Middle frontal gyrus (tissue), 1 donor: ENCODE results near the gene USP44.

Source experiments
- DNase-seq: peaks from one replicate; pipeline ENCODE4 v3.0.0-alpha.2; 2015; ENCODE audit warnings: low spot score; ENCODE audit errors: extremely low spot score

Gene USP44

DNA sequence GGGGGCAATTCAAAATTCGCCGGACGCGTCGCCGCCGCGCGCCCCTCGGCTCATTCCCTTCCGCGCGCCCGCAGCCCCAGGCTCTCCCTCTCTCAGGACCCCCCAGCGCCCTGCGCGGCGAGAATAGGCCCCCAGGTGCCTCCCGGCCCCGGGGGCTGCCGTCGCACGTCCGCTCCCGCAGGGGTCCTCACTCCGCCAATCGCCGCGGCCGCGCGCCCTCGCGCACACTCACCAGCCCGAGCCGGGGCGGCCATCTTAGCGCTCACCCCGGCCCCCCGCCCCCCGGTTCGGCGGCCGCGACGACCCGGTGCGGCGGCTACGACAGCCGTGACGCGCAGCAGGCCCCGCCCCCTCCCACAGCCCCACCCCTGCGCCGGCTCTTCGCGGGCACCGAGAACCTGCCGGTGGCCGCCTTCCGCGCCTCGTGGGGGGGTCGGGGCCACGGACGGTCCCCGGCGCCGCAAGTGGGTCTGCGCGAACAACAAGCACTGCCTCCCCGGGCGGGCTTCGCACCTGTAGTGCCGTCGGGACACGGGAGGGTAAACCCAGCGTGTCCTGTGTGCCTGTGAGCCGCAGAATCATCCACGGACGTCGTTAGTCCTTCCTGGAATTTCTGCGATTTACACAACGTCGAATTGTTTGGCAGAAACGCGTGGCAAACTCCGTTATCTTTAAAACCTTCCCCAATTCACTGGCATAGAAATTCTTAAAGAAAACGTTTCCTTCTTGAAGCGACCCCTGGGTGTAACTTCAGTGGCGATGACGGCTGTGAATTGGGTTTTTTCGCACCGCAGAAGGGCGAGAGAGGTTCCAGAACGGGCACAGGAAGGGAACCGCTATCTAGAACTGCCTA lies 2.5 kb downstream of the USP44 start:
- DNase-seq, result no peak

DNA sequence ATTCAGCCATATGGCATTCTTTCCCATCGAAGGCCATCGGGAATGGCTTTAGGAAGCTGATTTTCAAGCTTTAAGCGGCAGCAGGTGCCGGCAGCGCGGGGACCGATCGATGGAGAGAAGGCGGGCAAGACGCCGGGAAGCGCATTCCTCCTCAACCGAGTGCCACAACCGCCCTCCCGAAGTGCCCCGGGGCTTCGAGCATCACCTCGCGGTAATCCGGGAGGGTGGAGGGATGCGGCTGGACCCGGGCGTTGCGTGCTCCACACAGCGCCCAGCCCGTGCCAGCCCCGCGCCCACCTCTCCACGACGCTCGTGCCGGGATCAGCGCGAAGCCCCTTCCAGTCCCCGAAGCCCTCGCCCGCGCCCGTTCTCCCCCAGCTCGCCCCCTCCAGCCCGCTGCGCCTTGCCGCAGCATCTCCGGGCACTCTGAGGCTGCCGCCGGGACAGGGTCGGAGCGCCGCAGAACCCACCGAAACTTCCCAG lies 3.2 kb downstream of the USP44 start:
- no peak for DNase-seq

DNA sequence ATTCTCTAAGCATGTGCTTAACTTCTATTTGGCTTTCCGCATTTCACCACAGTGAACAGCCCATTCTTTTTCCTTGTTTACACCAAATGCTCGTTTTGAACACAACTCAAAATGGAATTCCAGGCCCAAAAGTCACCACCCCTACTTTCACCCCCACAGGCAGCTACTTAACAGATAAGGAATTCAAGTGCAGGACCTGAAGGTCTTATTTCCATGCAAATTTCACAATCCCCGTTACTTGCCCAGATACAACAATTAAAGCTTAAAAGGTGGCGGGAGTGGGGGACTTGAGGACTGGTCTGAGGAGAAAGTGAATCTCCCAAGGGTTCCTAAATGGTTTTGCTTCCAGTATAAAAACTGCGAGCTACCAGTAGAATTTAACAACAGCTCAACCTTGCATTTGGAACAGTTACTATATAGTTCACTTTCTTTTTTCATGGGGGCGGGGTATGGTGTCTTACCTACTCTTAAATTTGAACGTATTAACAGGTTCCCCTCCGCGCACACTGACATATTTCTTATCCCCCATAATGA lies 3.7 kb downstream of the USP44 start:
- DNase-seq, result no peak

DNA sequence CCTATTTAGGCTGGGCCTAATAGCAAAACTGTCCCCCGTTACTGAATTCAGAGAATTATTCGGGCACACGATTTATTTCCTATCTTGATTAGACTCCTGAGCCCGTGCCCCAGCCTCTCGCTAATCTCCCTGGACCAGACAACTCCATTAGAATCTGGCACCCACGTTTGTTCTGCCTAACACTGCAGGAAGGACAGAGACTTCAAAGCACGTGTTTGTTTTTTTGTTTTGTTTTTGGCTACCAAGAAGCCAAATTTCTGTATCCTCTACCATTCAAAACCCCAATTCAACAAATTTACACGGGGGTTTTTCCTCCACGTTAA lies 4.8 kb downstream of the USP44 start:
- no peak for DNase-seq

DNA sequence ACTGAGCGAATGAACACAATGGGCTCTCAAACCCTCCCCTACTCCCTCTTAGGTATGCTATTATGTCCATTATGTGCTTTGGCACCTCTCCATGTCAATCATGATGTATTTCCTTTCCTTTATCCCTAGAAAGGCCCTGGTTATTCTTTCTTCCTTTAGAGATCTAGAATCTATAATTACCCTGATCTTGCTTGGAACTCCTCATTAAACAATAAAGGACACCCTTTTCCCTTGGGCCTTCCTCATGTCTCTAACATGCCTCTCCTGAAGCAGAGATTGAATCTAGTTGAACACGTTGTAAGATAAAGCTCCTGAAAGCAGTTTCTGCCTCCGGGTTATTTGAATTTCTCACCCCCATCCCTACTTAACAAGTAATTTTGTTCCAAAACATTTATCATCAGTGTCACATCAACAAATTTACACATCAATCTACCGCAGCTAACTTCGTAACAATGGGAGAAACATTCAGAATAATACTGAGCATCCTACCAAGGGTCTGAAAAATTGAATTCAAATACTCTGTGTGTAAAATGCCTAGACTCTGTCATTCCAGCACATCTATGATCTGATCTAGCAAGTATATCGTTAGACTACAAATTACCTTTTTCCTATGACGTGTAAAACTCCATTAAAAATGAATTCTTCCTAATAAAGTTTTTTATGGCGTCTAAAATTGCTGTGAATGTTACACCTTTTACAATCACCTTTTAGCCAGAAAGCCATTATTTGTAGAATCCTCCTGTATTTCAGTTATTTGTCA lies 5.4 kb downstream of the USP44 start:
- no peak for DNase-seq

DNA sequence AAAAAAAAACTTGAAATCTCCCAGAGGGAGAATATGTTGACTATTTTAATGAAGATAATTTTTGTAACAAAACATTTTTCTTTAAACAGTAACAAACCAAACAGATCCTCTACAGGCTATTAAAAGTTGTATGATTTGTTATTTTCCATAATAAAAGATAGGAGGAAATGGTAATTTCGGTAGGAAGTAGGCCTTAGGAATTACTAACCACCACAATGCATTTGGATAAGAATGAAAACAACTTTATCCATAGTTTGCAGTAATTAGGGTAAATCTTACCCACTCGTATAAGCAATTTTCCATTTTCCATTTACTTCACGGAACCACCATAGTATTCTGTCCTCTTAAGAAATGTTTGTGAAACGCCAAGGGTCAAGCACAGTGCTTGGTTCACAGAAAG lies 6.0 kb downstream of the USP44 start:
- no peak for DNase-seq

DNA sequence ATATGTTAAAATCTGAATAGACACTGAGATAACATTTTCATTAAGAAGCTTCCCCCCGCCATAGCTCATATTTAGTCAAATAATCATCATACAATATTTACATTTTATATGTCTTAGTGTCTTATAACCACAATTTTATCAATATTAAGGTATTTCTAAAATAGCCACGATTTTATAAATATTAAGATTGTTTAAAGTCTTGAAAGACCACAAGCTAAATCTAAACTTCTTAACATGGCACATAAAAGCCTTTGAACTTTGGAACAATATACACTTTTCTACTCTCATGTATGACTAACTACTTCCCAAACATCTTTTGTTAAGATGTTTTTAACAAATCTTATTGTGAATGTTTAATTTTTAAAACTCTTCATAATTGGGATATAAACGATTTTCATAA lies 6.5 kb downstream of the USP44 start:
- DNase-seq, result no peak

DNA sequence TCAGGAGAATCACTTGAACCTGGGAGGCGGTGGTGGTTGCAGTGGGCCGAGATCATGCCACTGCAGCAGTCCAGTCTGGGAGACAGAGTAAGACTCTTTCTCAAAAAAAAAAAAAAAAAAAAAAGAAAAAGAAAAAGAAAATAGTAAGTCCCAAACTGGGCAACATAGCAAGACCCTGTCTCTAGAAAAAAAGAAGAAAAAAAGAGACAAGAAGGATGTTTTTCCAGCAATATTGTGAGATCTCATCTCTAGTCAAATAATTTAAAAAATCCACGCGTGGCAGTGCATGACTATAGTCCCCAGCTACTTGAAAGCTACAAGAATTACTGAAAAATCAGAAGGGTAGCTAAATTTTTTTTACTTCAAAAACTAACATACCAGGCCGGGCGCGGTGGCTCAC lies 8.0 kb downstream of the USP44 start:
- no peak for DNase-seq

DNA sequence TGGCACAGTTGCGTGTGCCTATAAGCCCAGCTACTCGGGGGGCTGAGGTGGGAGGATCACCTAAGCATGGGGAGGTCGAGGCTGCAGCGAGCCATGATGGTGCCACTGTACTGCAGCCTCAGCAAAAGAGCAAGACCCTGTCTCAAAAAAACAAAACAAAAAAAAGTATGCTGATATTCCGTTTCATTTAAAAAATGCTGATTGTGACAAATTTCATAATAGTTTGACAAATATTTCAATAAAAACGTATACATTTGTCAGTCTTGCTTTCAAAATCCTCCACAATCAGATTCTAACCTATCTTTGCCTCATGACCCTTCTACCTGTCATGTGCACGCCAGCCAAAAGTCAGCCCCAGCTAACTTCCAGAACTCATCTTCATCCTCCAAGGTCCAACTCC lies 9.8 kb downstream of the USP44 start:
- DNase-seq, result no peak

DNA sequence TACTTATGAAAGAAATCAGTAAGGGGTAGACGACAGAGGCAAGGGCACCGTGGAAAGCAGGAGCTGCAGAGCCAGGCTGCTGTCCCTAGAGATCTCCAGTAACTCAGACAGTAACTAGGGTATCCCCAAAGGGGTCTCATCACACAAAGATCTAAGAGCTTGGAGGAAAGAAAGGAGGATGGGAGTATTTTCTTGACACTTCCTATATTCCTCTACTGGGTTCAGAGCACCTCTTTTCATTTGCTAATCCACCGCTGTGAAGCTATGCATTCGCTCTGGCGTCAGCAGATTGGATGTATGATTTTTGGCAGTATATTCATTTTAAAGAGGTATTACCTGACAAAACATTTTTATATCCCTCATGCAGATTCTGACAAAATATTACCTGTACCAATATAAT lies 12.6 kb downstream of the USP44 start:
- DNase-seq, result no peak

DNA sequence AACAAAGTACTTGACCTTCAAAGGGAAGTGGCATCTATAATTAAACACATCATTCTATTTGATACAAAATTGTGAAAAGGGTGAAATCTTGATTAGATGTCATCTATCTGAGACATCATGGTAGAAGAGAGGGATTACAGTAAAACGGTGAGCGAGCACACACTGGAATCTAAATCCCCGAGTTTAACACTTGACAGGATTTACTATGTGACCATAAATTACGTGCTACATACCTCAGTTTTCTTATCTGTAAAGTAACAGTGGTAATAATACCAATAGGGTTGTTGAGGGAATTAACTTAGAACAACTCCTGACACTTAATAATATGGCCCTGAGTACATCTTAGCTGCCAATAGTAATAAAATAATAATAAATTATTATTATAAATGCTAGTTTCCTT lies 13.3 kb downstream of the USP44 start:
- DNase-seq, result no peak

DNA sequence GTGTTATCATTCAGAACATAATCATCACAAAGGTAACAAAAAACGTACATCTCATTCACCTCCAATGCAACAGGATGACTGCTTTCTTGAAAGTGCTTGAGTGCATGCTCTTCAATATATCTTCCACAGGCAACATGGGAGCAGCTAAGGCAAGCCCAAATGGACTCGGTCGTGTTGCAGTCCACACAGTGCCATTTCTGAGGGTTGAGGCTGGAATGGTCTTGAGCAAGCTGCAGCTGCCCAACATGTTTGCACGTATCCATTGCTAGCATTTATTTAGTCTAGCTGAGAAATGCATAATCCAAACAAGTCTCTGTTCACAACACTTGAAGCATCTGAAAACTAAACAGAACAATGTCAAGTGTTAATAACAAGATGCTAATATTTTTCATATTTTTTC lies 17.3 kb downstream of the USP44 start:
- no peak for DNase-seq

DNA sequence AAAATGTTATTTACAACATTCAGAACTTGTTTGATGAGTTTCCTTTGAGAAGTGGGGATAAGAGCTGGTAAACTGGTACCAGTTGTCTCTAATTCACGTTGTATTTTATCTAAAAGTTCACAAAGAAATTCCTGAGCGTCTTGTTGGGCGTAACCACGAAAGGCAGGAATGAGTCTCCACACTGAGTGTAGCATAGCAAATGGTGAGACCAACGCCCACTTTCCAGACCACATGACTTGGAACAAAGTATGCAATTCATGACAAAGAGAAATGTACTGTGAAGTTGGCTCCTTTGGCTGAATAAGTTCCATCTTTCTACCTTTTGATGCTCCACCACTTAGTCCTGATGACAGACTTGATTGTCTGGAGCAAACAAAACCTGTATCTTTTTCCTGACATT lies 18.4 kb downstream of the USP44 start:
- no peak for DNase-seq

DNA sequence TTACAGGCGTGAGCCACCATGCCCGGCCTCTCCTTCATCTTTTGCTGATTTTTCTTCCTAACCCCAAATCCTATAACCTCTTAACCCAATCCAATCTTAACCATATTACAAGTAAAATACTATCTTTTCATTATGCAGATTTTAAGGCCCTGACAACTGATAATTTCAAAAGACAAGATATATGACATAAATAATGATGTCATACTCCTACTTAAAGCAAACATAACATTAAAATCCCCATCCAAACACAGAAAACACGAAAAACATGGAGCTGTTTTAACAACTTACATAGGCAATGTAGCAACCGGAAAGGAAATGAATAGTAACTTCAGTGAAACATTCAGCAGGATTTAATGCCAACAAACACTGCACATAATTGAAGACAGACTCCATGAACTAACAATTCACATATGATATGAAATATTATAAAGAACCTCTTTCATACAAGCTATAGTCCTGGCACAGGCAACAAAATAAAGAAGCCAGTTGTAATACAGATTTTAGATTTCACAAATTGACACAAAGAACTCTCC lies 21.5 kb downstream of the USP44 start:
- DNase-seq, result no peak

DNA sequence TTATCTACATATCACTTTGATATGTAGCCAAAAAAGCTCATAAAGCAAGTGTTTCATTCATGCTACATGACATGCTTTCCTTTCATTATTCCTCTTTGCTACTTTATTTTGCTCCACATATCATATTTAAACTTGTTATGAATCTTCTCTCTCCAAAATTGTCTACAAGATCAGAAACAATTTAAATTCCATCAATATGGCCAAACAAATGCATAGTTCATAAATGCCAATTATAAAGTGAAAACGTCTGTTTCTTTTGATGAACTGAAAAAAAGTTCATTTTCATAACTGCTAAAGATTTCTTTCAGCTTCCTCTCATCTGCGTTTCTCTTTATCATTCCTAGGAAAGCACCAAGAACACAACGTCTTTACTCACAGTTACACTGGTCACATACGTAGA lies 22.8 kb downstream of the USP44 start:
- DNase-seq, result no peak

DNA sequence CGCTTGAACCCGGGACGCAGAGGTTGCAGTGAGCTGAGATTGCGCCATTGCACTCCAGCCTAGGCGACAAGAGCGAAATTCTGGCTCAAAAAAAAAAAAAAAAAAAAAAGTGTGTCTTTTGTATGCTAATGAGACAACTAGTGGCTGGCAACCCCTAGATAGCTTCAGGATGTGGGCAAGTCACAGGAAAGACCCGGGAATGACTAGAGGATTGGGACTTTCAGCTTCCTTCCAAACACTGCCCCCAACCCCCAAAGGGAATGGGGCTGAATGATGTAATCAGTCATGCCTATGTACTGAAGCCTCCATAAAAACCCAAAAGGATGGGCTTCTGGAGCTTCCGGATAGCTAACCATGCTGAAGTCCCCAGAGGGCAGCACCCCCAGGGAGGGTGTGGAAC lies 28.6 kb downstream of the USP44 start:
- DNase-seq, result no peak

DNA sequence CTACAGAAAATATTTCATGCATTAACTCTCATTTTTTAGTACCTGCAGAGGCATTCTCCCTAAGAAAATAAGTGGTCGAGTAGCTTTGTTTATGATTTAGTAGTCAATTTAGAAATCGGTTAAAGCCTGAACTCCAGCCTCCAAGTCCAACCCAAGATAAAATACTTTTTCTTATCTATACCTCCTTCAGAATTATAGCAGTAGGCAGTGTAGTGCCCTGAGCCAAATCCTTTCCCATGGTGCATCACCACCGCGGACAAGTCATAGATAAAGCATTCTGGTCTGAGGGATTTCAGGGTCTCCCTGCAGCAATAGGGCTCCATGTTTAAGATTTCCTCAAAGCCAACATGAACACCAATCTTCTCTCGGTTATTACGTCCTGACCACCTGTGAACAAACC lies 30.5 kb downstream of the USP44 start:
- no peak for DNase-seq

DNA sequence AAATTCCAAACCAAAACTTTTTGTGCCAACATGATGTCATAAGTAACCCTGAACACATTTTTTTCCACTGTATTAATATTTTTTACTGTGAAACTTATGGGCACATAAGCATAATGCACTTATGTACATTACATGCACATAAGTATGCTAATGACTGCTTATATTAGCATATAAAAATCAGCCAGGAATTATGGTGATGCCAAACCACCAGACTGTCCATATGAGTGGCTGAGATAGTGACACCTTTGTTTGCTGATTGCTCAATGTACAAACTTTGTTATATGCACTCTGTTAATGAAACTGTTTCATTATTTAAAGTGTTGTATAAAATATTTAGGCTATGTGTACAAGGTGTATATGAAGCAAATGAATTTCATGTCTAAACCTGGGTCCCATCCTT lies 32.3 kb downstream of the USP44 start:
- DNase-seq, result no peak

DNA sequence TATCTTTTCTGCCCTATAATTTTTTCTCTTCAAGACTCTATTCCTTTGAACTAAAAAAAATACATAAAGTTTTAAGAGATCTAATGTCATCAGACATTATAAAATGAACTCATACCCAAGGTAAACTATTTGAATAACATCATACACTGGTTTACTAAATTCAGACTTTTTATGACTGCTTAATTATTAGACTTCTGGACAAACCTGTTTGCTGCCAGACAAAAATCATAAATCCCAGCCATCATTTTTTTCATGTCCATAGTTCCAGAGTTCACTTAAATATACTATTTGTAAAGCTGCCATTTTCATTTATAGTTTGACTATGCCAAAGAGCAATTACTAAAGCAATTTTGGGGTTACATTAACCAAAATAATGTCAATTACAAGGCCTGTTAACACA lies 34.0 kb downstream of the USP44 start:
- DNase-seq, result no peak

DNA sequence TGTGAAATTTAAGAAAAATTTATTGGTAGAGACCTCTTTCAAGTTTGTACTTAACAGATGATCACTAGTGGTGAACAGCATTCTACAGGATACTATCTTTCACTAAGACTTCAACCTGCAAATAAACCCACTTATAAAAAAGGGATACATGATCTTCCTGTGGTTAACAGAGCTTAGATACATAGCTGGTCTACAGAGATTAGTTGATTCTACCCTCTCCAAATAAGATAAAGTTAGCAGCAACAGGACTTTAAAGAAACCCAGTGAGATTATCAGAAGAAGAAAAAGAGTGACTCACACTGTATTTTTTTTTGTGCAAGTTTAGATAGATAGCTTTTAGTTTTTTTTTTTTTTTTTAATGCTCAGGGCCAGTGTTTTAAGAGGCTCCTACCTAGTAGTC lies 34.5 kb downstream of the USP44 start:
- DNase-seq, result no peak

DNA sequence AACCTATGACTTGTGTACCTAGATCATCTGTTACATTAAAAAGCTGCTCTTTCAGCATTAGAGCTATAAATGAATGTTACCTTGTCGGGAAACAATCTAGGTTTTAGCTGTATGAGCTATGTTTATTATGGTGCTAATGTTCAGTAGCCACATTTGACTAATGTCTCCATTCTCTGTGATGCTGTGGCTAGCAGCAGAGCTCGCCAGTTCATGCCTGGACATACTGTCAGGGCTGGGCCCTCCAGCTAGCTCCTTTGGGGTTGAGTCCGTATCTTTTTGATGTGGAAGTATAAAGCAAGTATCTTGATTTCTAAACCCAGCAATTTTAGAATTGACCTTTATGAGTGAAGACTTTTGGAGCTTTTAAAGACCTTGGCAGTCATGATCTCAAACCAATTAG lies 36.1 kb downstream of the USP44 start:
- no peak for DNase-seq

DNA sequence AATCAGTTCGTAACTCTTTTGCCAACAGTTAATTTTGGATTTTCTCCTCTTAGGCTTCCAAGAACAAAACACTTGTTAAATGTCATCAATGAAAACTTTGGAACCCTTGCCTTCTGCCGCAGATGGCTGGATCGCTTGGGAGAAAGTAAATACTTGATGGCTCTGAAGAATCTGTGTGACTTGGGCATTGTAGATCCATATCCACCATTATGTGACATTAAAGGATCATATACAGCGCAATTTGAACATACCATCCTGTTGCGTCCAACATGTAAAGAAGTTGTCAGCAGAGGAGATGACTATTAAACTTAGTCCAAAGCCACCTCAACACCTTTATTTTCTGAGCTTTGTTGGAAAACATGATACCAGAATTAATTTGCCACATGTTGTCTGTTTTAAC lies 37.7 kb downstream of the USP44 start:
- no peak for DNase-seq
